Neural progenitor cell (in vitro differentiated cells): ENCODE results near the gene ENPP7.

Source experiments
- EZH2 ChIP-seq: fragments of 200-600 bp; sonication (generic); IDR thresholded peaks from 2 replicates; pipeline ENCODE4 v1.6.1; 2017; ENCODE audit warnings: antibody characterized with exemption, mild to moderate bottlenecking, moderate library complexity
- TF ChIP-seq, protein P1 (sequence below): fragments of 200-600 bp; sonication (generic); IDR thresholded peaks from 2 replicates; pipeline ENCODE4 v1.5.1; 2017; ENCODE audit warnings: antibody characterized with exemption, mild to moderate bottlenecking

DNA sequence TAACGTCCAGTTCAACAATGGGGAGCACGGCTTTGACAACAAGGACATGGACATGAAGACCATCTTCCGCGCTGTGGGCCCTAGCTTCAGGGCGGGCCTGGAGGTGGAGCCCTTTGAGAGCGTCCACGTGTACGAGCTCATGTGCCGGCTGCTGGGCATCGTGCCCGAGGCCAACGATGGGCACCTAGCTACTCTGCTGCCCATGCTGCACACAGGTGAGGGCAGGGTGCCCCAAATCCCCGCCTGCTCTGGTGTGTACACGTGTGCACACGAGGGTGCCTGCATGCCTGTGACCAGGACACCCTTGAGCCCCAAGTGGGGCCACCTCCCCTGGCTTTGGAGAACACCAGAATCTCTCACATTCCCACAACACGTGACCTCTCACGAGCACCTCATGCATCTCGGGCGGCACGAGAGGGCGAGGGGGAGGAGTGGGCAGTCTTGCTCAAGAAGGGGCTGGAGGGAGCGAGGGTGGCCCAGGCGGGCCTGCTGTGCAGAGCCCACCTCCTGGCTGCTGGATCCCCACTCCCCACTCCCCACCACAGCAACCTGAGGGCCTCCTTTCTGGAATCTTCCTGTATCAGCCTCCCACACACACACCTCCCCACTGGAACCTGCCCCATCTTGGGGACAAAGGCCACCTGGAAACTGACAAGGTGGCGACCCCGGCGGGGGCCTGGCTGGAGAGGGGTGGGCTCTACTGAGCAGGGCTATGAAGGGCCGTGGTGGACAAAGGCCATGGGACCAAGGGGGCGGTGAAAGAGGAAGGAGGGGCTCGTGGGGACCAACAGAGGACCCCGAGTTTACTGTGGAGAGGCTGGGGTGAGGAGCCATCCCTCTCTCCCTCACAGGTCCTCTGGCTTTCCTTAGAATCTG is 6.5 kb downstream of the ENPP7 start:
- TF ChIP-seq, protein P1, sequence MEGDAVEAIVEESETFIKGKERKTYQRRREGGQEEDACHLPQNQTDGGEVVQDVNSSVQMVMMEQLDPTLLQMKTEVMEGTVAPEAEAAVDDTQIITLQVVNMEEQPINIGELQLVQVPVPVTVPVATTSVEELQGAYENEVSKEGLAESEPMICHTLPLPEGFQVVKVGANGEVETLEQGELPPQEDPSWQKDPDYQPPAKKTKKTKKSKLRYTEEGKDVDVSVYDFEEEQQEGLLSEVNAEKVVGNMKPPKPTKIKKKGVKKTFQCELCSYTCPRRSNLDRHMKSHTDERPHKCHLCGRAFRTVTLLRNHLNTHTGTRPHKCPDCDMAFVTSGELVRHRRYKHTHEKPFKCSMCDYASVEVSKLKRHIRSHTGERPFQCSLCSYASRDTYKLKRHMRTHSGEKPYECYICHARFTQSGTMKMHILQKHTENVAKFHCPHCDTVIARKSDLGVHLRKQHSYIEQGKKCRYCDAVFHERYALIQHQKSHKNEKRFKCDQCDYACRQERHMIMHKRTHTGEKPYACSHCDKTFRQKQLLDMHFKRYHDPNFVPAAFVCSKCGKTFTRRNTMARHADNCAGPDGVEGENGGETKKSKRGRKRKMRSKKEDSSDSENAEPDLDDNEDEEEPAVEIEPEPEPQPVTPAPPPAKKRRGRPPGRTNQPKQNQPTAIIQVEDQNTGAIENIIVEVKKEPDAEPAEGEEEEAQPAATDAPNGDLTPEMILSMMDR: no peak
- TF ChIP-seq EZH2: no peak
